ENCODE measurements around the gene DNAI7.

GRCh38 chr12:25236190-25236589, 41.2 kb upstream of the DNAI7 start:
- no peak for TF ChIP-seq CTCF (IDR thresholded peaks at IDR 0.05)
- no peak for TF ChIP-seq POLR2A (IDR thresholded peaks at IDR 0.05)
